GM19328 (cell line): ENCODE data around the gene WDR31.

Experiments used
- ATAC-seq: cut with Tn5 transposase; IDR thresholded peaks from one replicate; pipeline ENCODE4 v1.9.1; 2021; ENCODE audit warnings: mild to moderate bottlenecking, moderate library complexity; ENCODE audit not compliant: unreplicated experiment

The WDR31 gene

GRCh38 chr9:113343732-113344231 lies 3.7 kb upstream of the WDR31 start:
- no peak for ATAC-seq

- ATAC-seq, result no peak
Measured at GRCh38 chr9:113341712-113342410, 1.8 kb upstream of the WDR31 start.

GRCh38 chr9:113337714-113338113 lies 2.4 kb downstream of the WDR31 start:
- ATAC-seq, result no peak

- no peak for ATAC-seq
Measured at GRCh38 chr9:113331780-113332179, 8.3 kb downstream of the WDR31 start.

GRCh38 chr9:113328045-113328782 lies 11.9 kb downstream of the WDR31 start:
- ATAC-seq, result no peak

- no peak for ATAC-seq
Measured at GRCh38 chr9:113326230-113326629, 13.8 kb downstream of the WDR31 start.

- no peak for ATAC-seq
Measured at GRCh38 chr9:113322671-113323070, 17.4 kb downstream of the WDR31 start.

GRCh38 chr9:113320051-113320450 lies 20.0 kb downstream of the WDR31 start:
- no peak for ATAC-seq

GRCh38 chr9:113319054-113319453 lies 21.0 kb downstream of the WDR31 start:
- ATAC-seq, result no peak

GRCh38 chr9:113317777-113318176 lies 22.3 kb downstream of the WDR31 start:
- ATAC-seq, result no peak

GRCh38 chr9:113316030-113316429 lies 24.0 kb downstream of the WDR31 start:
- ATAC-seq, result no peak

GRCh38 chr9:113315231-113315630 lies 24.8 kb downstream of the WDR31 start:
- no peak for ATAC-seq

GRCh38 chr9:113313261-113313660 lies 26.8 kb downstream of the WDR31 start:
- no peak for ATAC-seq

GRCh38 chr9:113311961-113312360 lies 28.1 kb downstream of the WDR31 start:
- ATAC-seq, result no peak

- ATAC-seq, result no peak
Measured at GRCh38 chr9:113310538-113310937, 29.5 kb downstream of the WDR31 start.

GRCh38 chr9:113309204-113309813 lies 30.8 kb downstream of the WDR31 start:
- ATAC-seq, result no peak

- no peak for ATAC-seq
Measured at GRCh38 chr9:113307396-113307975, 32.6 kb downstream of the WDR31 start.

- ATAC-seq, result no peak
Measured at GRCh38 chr9:113306566-113306965, 33.5 kb downstream of the WDR31 start.

GRCh38 chr9:113302792-113303418 lies 37.2 kb downstream of the WDR31 start, which contains the start of gene RNF183:
Gene RNF183, minus strand, starts transcription at chr9:113303376. Its CDS starts 5,192 bp downstream, at chr9:113298184.
- ATAC-seq, result no peak

GRCh38 chr9:113301548-113301947 lies 38.5 kb downstream of the WDR31 start:
- no peak for ATAC-seq

GRCh38 chr9:113299800-113300292 lies 40.2 kb downstream of the WDR31 start:
- ATAC-seq, result no peak
